ENCODE measurements around the gene SPTBN5. TPM values are rescaled to one million over a fixed set of nuclear protein-coding genes. Genes with fewer than 3 reads are reported as not detected.

The SPTBN5 gene

Small RNA genes lying within 50 kb of the gene (small RNA-seq; reads per million reads assigned to genes)
- gene JMJD7-PLA2G4B (ENCODE audit: low read depth) (not detected), gene MIR4310 (ENCODE audit: low read depth) (not detected), gene RNA5SP393 (ENCODE audit: low read depth) (not detected)
